Midbrain (tissue), 1 donor: ENCODE measurements around the gene SEMA3C.

Experiments used
- DNase-seq: peaks from one replicate; lab custom pipeline; 2025; lab: John Stamatoyannopoulos, UW

SEMA3C gene

GRCh38 chr7:80851896-80852476 is 66.9 kb downstream of the SEMA3C start:
- DNase-seq, result no peak

- DNase-seq, result no peak
These were observed 70.0 kb downstream of the SEMA3C start for GRCh38 chr7:80848841-80849240.

- no peak for DNase-seq
These were observed 71.0 kb downstream of the SEMA3C start for GRCh38 chr7:80847895-80848294.

- DNase-seq, result no peak
These were observed 71.8 kb downstream of the SEMA3C start for GRCh38 chr7:80847027-80847426.

- DNase-seq, result no peak
These were observed 73.9 kb downstream of the SEMA3C start for GRCh38 chr7:80844916-80845315.

GRCh38 chr7:80843018-80843677 is 75.7 kb downstream of the SEMA3C start:
- no peak for DNase-seq

GRCh38 chr7:80842022-80842790 is 76.6 kb downstream of the SEMA3C start:
- DNase-seq, result no peak

GRCh38 chr7:80841423-80841955 is 77.4 kb downstream of the SEMA3C start:
- no peak for DNase-seq

GRCh38 chr7:80840681-80841080 is 78.2 kb downstream of the SEMA3C start:
- DNase-seq, result no peak

GRCh38 chr7:80839855-80840254 is 79.0 kb downstream of the SEMA3C start:
- no peak for DNase-seq

- DNase-seq, result no peak
These were observed 80.2 kb downstream of the SEMA3C start for GRCh38 chr7:80838643-80839042.

- no peak for DNase-seq
These were observed 81.5 kb downstream of the SEMA3C start for GRCh38 chr7:80837345-80837744.

GRCh38 chr7:80835251-80835650 is 83.6 kb downstream of the SEMA3C start:
- DNase-seq, result no peak

- no peak for DNase-seq
These were observed 85.3 kb downstream of the SEMA3C start for GRCh38 chr7:80833289-80834268.

- DNase-seq, result no peak
These were observed 86.8 kb downstream of the SEMA3C start for GRCh38 chr7:80832006-80832405.

GRCh38 chr7:80830584-80831285 is 88.1 kb downstream of the SEMA3C start:
- DNase-seq, result no peak

- no peak for DNase-seq
These were observed 88.8 kb downstream of the SEMA3C start for GRCh38 chr7:80830010-80830409.

- no peak for DNase-seq
These were observed 89.3 kb downstream of the SEMA3C start for GRCh38 chr7:80829527-80829926.

GRCh38 chr7:80827239-80827633 is 91.6 kb downstream of the SEMA3C start:
- no peak for DNase-seq

- DNase-seq, result no peak
These were observed 92.2 kb downstream of the SEMA3C start for GRCh38 chr7:80826520-80827238.
